GM12872 (cell line): ENCODE results near the gene ZCCHC7.

Experiments
- CTCF ChIP-seq: IDR thresholded peaks from 3 replicates; pipeline ENCODE4 v1.5.1; 2011; ENCODE audit warnings: low read depth, mild to moderate bottlenecking, low read length, moderate library complexity; ENCODE audit not compliant: insufficient read depth

The ZCCHC7 gene

DNA sequence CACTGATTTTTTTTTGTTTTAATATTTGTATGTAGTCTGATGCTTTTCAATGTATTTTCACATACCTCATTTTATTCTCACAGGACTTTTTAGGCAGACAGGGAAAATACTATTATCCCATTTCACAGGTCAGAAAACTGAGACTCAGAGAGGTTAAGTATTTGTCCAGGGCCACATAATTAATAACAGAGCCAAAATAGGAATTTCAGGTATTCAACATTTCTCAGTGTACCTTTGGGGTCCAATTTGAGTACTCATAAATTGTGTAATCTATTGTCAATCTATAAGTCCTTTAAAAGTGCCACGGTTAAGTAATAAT, 181.4 kb downstream of the ZCCHC7 start:
- TF ChIP-seq CTCF: no peak

GRCh38 chr9:37302277-37302676, 181.9 kb downstream of the ZCCHC7 start:
- TF ChIP-seq CTCF: no peak

- TF ChIP-seq CTCF: peak; percentile 62
Measured at GRCh38 chr9:37309136-37309535, 188.8 kb downstream of the ZCCHC7 start.

DNA sequence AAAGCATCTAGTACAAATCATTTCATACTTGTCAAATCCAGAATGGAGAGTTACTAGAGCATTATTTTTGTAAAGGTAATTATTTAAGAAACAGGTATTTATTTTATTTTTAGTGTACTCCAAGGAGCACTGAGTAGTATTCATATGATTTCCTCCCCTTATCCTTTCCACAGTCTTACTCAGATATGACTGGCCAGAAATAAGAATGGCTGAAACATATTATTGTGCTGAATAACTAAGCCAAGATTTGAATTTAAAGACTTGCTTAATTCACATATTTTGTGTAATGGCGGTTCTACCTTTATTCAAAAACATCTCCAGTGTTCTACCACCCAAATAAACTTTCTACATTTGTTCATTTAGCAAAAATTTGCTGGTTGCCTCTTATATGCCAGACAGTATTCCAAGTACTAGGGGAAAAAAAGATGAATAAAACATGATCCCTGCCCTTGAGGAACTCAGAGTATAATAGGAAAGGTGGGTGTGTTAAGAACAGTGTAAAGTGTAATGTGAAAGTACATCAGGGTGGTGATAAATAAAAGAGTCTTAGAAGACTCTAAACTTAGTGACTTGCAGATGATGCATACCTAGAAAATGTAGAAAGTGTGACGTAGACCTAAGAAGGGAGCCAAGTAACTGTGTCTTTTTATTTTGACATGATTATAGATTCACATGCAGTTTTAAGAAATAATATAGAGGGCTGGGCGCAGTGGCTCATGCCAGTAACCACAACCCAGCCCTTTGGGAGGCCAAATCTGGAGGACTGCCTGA, 191.7 kb downstream of the ZCCHC7 start:
- no peak for TF ChIP-seq CTCF

DNA sequence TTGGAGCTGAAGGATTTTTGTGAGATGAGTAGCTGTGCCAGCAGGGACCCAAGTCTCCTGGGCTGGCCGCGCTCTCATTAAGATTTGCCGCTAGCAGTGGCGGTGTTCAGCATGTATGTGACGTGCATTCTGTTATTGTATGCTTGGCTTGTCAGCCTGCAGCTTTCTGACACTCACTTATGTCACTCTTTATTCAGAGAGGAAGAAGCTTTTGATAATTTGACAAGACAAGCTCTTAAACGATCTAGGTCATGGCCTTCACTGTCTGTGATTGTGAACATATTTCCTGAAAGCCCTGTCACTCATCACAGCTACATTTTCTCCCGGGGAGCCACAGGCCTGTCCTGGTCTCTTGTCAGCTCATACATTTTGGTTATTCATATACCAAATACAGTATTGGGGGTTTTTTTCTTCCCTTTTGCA, 203.9 kb downstream of the ZCCHC7 start:
- TF ChIP-seq CTCF: no peak

DNA sequence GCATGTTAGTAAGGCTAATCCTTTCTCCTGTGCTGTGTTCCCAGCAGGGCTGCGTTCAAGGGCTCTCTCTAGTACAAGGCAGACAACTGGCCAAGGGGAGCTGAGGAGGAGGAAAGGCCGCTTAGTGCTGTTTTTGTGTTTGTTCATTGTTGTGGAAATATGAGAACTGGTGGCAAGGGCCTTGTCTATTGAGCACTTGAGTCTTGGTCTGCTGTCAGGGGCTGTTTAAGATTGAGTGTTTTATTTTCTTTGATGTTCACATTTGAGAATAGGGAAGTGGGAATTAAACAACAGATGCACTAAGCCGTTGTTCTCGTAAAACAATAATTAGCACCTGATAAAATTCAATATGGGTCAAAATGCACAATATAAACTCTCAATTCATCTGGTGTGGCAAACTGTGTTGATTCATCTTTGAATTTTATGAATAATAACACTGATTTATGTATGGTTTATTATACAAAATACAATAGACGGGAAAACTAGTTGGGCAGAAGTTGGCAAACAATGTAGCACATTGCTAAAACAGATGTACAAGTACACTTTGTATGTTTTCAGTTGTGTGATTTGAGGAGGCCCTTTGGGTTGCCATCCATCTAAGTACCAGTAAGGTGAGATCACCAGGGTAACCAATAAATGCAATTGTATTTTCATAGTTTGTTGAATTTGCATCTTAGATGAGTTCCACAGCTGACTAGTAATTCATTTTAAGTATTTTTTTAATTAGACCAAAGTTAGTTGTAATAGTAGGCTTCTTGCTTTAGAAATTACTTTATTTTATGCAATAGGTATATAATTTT, 204.5 kb downstream of the ZCCHC7 start:
- TF ChIP-seq CTCF: no peak

DNA sequence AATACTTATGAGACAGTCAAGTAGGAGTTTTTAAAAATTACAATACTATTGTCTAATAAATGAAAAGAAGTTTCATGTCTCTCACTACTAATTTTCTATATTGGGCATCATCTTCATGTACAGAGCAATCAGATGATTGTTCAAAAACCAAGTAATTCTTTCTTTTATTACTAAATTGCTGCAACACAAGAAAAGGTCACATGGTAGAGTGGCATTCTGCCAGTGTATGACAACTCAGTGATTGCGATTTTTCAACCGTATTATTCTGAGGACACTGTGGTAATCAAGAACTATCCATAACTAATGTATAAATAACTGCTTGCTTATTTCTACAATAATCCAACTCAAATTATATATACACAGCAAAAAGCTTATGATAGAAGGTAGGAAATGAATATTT, 205.4 kb downstream of the ZCCHC7 start:
- TF ChIP-seq CTCF: no peak
